SK-N-MC (cell line): ENCODE measurements around the gene SCFD2.
"Not testable (repeated sequence)": the region's sequence is repeated elsewhere in the genome, so short reads cannot be mapped to it uniquely, and the experiment has no call there.

ENCODE experiments used
- DNase-seq: peaks from one replicate; pipeline ENCODE4 v3.0.0-alpha.2; 2011; ENCODE audit warnings: low read depth, low spot score
- H3K27ac ChIP-seq: fragments of 200-600 bp; sonication (generic); 2 replicates; pipeline ENCODE4 v1.5.1; 2016; ENCODE audit warnings: mixed run types
- H3K36me3 ChIP-seq: fragments of 200-600 bp; sonication (generic); 2 replicates; pipeline ENCODE4 v1.6.1; 2017; ENCODE audit warnings: antibody characterized with exemption, low read length, mixed read lengths; ENCODE audit not compliant: insufficient read depth
- H3K4me3 ChIP-seq: fragments of 200-600 bp; sonication (generic); 2 replicates; pipeline ENCODE4 v1.5.1; 2016
- H3K9ac ChIP-seq: fragments of 200-600 bp; sonication (generic); 2 replicates; pipeline ENCODE4 v1.8.0; 2017; ENCODE audit warnings: mixed run types, mixed read lengths; ENCODE audit not compliant: insufficient read length
- H3K9me3 ChIP-seq: fragments of 200-600 bp; sonication (generic); 2 replicates; pipeline ENCODE4 v1.6.1; 2017; ENCODE audit warnings: low read depth, mild to moderate bottlenecking, antibody characterized with exemption, low read length, moderate library complexity, mixed read lengths
- EZH2 ChIP-seq: fragments of 200-600 bp; sonication (generic); IDR thresholded peaks from one replicate; pipeline ENCODE4 v1.6.1; 2017; ENCODE audit warnings: antibody characterized with exemption
- FOXP2 ChIP-seq: optimal IDR thresholded peaks from 2 replicates; pipeline ENCODE3; 2011; ENCODE audit warnings: mild to moderate bottlenecking, moderate library complexity; ENCODE audit not compliant: insufficient read depth; ENCODE audit errors: extremely low read length, control extremely low read depth
- POLR2AphosphoS5 ChIP-seq: IDR thresholded peaks from 2 replicates; pipeline ENCODE4 v1.6.1; 2012; ENCODE audit warnings: mild to moderate bottlenecking, low read depth, low read length, borderline replicate concordance

Gene SCFD2

DNA sequence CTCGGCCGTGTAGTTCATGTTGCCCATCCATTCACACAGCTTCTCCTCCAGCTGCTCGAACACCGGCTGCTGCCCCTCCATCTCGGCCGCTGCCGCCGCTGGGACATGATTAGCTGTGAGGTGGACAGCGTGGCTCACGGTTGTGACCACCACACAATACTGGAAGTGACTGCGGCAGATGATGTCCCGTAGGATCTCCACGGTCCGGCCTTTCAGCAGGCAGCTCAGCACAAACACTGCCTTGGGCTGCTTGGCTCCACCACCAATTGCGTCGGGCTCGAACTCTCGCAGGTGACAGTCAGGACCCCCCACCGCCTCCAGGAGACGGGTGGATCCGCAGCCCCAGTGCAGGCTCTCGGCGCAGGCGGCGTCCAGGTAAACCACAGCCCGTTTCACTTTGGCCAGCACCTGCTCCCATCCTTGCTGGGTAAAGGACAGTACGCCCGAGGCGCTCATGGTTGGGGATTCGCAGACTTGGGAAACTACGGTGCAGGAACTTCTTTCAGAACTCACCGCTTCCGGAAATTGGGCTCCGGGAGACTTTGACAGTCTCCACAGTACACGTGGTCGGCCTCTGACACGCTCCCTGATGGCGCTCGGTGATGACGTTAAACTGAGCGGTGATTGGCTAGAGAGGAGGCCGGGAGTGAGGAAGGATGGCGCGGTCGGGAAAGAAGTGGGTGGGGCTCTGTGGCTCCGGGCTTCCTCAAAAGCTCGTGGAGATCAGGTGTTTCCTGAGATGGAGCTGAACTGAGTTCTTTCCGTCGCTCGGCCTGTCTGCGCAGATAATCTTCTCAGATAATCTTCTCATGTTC lies at the start of gene SCFD2:
SCFD2 (minus strand) TSS at position 576 of the 815 bp plus-strand sequence.
- Histone ChIP-seq H3K9me3 (no peaks in the 10 kb centered on the region), H3K36me3 (no peaks in the 10 kb centered on the region), H3K9ac (peak within 1 kb of the TSS; percentile 80), H3K27ac (0 out of 2 replicates have a peak within 1 kb of the TSS, but pooled peaks have one; percentile 10), H3K4me3 (peak within 1 kb of the TSS; percentile 95)
- DNase-seq = peak; percentile 89
- TF ChIP-seq POLR2AphosphoS5 = peak; percentile 74
- TF ChIP-seq EZH2 = no peak
- no peak for TF ChIP-seq FOXP2

DNA sequence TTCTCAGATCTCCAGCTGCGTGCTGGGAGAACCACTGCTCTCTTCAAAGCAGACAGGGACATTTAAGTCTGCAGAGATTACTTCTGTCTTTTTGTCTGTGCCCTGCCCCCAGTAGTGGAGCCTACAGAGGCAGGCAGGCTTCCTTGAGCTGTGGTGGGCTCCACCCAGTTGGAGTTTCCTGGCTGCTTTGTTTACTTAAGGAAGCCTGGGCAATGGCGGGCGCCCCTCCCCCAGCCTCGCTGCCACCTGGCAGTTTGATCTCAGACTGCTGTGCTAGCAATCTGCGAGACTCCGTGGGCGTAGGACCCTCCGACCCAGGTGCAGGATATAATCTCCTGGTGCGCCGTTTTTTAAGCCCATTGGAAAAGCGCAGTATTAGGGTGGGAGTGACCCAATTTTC lies 43.6 kb upstream of the SCFD2 start:
- not testable (repeated sequence) for DNase-seq, H3K36me3 ChIP-seq, H3K9ac ChIP-seq, H3K9me3 ChIP-seq, H3K27ac ChIP-seq, H3K4me3 ChIP-seq

DNA sequence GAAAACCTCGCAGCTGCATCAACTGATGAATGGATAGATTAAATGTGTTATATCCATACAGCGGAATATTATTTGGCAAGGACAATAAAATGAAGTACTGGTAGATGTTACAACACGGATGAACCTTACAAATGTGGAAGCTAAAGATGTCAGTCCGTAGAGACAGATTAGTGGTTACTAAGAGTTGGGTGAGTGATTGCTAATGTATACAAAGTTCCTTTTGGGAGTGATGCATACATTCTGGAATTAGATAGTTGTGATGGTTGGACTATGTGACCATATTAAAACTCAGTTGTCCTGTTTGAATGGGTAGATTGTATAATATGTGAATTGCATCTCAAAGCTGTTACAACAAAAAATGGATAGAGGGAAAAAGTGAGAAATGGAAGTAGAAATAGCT lies 14.4 kb upstream of the SCFD2 start:
- Histone ChIP-seq H3K9ac (no peak overlapping the region), H3K4me3 (no peak overlapping the region), H3K9me3 (no peaks in the 10 kb centered on the region), H3K27ac (no peak overlapping the region), H3K36me3 (peaks cover 50% of the 10 kb centered on the region)
- DNase-seq = no peak
- TF ChIP-seq POLR2AphosphoS5 = no peak
- TF ChIP-seq EZH2 = no peak
- no peak for TF ChIP-seq FOXP2

DNA sequence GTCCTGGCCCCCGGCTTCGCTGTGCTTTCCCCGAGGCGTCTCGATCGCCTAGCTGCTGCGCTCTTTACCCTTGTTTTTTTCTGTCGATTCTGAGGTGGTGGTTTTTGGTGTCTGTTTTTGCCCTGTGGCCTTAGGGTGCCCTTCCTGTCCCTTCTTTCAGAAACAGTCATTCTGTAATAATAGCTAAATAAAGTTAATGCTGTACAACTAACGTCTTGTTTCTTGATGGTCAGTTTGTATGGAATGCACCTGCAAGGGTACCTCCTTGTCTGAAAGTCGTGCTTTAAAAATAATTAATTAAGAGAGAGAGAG lies 12.3 kb upstream of the SCFD2 start:
- TF ChIP-seq FOXP2 = no peak
- TF ChIP-seq EZH2 = no peak
- no peak for TF ChIP-seq POLR2AphosphoS5
- DNase-seq = no peak
- peaks cover 29% of the 10 kb centered on the region for H3K36me3 ChIP-seq
- H3K27ac ChIP-seq = 0 out of 2 replicates have a peak overlapping the region, but pooled peaks have one; percentile 48
- H3K9me3 ChIP-seq = no peaks in the 10 kb centered on the region
- H3K9ac ChIP-seq = peak overlapping the region; percentile 79
- H3K4me3 ChIP-seq = peak overlapping the region; percentile 81

DNA sequence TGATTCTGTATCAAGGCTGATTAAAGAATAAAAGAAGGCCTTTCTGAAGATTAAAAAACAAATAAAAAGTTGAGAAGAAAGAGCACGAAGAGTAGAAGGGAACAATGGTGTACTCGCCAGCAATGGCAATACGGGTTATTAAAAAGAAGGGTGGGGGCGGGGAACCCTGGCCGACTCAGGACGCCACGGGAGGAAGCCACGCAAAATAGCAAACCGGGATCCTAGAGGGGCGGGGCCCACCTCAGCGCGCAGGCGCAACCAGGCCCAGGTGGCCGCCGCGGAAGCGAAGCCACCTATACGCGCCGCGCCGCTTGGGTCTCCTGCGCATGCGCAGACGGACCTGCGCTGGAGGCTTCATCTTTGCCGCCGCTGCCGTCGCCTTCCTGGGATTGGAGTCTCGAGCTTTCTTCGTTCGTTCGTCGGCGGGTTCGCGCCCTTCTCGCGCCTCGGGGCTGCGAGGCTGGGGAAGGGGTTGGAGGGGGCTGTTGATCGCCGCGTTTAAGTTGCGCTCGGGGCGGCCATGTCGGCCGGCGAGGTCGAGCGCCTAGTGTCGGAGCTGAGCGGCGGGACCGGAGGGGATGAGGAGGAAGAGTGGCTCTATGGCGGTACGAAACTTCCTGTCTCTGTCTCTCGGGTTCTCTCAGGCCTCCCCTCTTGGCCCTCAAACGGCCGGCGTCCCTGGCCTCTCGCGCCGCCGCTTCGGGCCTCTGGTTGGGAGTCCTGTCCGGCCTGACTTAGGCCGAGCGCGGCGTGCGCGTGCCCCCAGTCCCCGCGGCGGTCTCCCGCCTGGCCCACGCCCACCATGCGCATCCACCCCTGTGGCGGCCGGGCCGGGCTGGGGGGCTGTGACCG lies 11.7 kb upstream of the SCFD2 start, which contains the start of gene FIP1L1:
FIP1L1 (plus strand) TSS at position 323 of the 852 bp plus-strand sequence; CDS start at position 521, 198 bp downstream.
- Histone ChIP-seq H3K36me3 (peaks cover 24% of the 10 kb centered on the region), H3K4me3 (peak within 1 kb of the TSS; percentile 81), H3K27ac (peak within 1 kb of the TSS; percentile 48; the same call in 1 of the 2 replicates), H3K9ac (peak within 1 kb of the TSS; percentile 79), H3K9me3 (no peaks in the 10 kb centered on the region)
- DNase-seq = peak; percentile 52
- peak; percentile 97 for TF ChIP-seq POLR2AphosphoS5
- no peak for TF ChIP-seq EZH2
- TF ChIP-seq FOXP2 = no peak

DNA sequence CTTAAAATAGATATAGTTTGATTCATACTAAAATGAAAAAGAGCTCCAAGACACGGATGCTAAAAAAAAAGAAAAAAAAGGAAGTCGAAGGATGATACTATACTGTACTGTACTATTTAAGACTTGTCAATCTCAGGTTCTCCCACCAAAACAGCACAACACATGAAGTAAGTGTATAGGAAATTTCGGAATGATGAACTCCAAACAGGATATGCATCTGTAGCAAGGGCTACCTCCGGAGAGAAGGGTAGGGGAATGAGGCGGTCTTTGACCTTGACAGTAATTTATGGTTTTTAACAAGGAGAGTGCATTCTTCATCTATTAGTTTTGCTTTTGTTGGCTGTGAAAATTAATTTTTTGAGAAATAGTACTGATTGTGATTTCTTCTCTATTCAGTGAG lies 11.0 kb upstream of the SCFD2 start:
- no peak for DNase-seq
- peaks cover 18% of the 10 kb centered on the region for H3K36me3 ChIP-seq
- H3K27ac ChIP-seq = no peak overlapping the region
- H3K4me3 ChIP-seq = peak overlapping the region; percentile 81
- H3K9ac ChIP-seq = peak overlapping the region; percentile 73
- H3K9me3 ChIP-seq = no peaks in the 10 kb centered on the region
- TF ChIP-seq POLR2AphosphoS5 (no peak), EZH2 (no peak), FOXP2 (no peak)

DNA sequence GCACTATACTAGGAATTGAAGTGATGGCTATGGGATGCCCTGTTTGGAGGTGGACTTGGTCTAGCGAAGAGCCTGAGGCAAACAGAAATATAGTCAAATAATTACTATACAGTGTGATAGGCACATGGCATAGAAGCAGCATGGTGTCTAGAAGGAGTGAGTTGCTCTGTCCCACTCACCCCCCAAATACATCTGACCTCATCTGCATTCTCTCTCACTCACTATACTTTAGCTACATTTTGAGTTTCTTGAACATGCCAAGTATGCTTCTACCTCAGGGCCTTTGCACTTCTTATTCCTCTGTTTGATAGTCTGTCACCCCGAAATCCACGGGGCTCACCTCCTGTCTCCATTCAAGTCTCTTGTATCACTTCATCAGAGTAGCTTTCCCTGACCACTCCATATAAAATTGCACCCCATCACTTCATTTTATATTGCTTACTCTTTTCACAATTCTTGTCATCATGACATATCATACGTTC lies 9.0 kb upstream of the SCFD2 start:
- Histone ChIP-seq H3K9me3 (no peaks in the 10 kb centered on the region), H3K9ac (no peak overlapping the region), H3K36me3 (peaks cover 7% of the 10 kb centered on the region; the same call in 1 of the 2 replicates), H3K4me3 (no peak overlapping the region), H3K27ac (no peak overlapping the region)
- no peak for DNase-seq
- no peak for TF ChIP-seq POLR2AphosphoS5
- TF ChIP-seq FOXP2 = no peak
- no peak for TF ChIP-seq EZH2

DNA sequence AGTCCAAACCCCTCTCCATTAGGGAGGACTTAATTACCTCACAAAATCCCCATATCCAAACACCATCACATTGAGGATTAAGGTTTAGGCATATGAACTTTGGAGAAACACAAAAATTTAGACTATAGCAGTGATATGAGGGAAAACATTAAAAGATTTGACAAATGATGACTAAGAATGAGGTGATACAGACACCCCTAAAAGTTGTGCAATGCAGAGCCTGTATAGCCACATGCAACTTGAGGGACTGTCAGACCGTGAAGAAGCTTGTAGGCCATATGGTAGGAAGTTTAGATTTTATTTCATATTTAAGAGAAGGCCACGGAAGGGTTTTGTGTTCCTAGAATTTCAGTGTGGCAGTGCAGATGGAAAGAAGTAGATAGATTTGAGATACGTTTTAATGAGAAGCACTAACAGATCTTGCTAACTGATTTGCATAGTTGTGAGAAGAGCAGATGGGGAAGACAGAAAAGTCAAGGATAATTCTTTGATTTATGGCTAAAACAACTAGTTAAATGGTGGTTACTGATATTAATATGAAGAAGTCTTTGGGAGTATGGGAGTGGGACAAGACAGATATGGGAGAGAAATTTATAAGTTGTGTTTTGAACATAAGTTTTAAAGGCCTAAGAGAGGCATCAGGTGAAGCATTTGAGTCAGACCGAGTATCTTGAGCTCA lies 6.1 kb upstream of the SCFD2 start:
- Histone ChIP-seq H3K4me3 (no peak overlapping the region), H3K9me3 (no peaks in the 10 kb centered on the region), H3K9ac (no peak overlapping the region), H3K27ac (no peak overlapping the region), H3K36me3 (no peaks in the 10 kb centered on the region)
- no peak for DNase-seq
- TF ChIP-seq EZH2 (no peak), FOXP2 (no peak), POLR2AphosphoS5 (no peak)
